IMR-90 (cell line): ENCODE results near the gene DHX57. TPM values are rescaled to one million over a fixed set of nuclear protein-coding genes. Genes with fewer than 3 reads are reported as not detected.
A peak's percentile ranks its signal among the peaks of the same experiment; 100 is the strongest.
"Not testable (repeated sequence)": the region's sequence is repeated elsewhere in the genome, so short reads cannot be mapped to it uniquely, and the experiment has no call there.

Source experiments
- ATAC-seq: fragments of 200-7000 bp; cut with Tn5 transposase; 2 replicates; pipeline ENCODE4 v1.9.1; 2020; ENCODE audit warnings: low read depth, mild to moderate bottlenecking, moderate library complexity
- BruUV-seq: library from RNA; stranded (reverse); fragments of 400-500 nt; replicated peaks from 2 replicates; lab custom pipeline; 2021; lab: Mats Ljungman, UMichigan
- CTCF ChIA-PET: fragments of 300-600 bp; formaldehyde crosslinking; extraction: SDS; loops from one replicate; lab custom pipeline; 2021; ENCODE audit warnings: antibody characterized with exemption; lab: Yijun Ruan, JAX
- POLR2A ChIA-PET: fragments of 300-600 bp; sonication (Branson Sonifier 250); formaldehyde crosslinking; loops from one replicate; lab custom pipeline; 2022; ENCODE audit warnings: antibody characterized with exemption; ENCODE audit not compliant: unreplicated experiment; lab: Charles Lee
- DNase-seq: peaks from one replicate; pipeline ENCODE4 v3.0.0; 2013
- H2AFZ ChIP-seq: replicated peaks from 2 replicates; pipeline ENCODE3; 2013; ENCODE audit warnings: low read length, mild to moderate bottlenecking; ENCODE audit not compliant: poor library complexity
- H2AK5ac ChIP-seq: 2 replicates; pipeline ENCODE4 v1.6.1; 2013; ENCODE audit warnings: low read depth, low read length, inconsistent platforms
- H2AK9ac ChIP-seq: replicated peaks from 2 replicates; pipeline ENCODE3; 2013; ENCODE audit warnings: mild to moderate bottlenecking, low read depth, low read length, moderate library complexity; ENCODE audit not compliant: poor library complexity
- H2BK120ac ChIP-seq: 2 replicates; pipeline ENCODE4 v1.6.1; 2013; ENCODE audit warnings: low read depth, low read length, inconsistent platforms
- H2BK15ac ChIP-seq: 3 replicates; pipeline ENCODE4 v1.6.1; 2013; ENCODE audit warnings: low read depth, low read length, inconsistent platforms
- H2BK20ac ChIP-seq: 2 replicates; pipeline ENCODE4 v1.6.1; 2013; ENCODE audit warnings: low read depth, mild to moderate bottlenecking, inconsistent platforms, low read length, moderate library complexity
- H2BK5ac ChIP-seq: 2 replicates; pipeline ENCODE4 v1.6.1; 2013; ENCODE audit warnings: mild to moderate bottlenecking, low read depth, low read length, inconsistent platforms; ENCODE audit not compliant: poor library complexity, severe bottlenecking
- H3K14ac ChIP-seq: replicated peaks from 2 replicates; pipeline ENCODE4 v1.6.1; 2013; ENCODE audit warnings: low read depth, low read length, inconsistent platforms
- H3K18ac ChIP-seq: 2 replicates; pipeline ENCODE4 v1.6.1; 2013; ENCODE audit warnings: low read depth, low read length, control low read depth
- H3K23ac ChIP-seq: 2 replicates; pipeline ENCODE4 v1.6.1; 2013; ENCODE audit warnings: low read depth, low read length, inconsistent platforms
- H3K27ac ChIP-seq: 2 replicates; pipeline ENCODE4 v1.5.1; 2013; ENCODE audit warnings: mild to moderate bottlenecking, control low read depth, low read length; ENCODE audit not compliant: insufficient read depth
- H3K27me3 ChIP-seq: 2 replicates; pipeline ENCODE4 v1.6.1; 2013; ENCODE audit warnings: low read length; ENCODE audit not compliant: control insufficient read depth, insufficient read depth
- H3K36me3 ChIP-seq: 2 replicates; pipeline ENCODE4 v1.6.1; 2013; ENCODE audit warnings: low read length, mixed read lengths; ENCODE audit not compliant: control insufficient read depth, insufficient read depth
- H3K4ac ChIP-seq: 2 replicates; pipeline ENCODE4 v1.6.1; 2013; ENCODE audit warnings: low read depth, low read length, inconsistent platforms
- H3K4me1 ChIP-seq: 2 replicates; pipeline ENCODE4 v1.6.1; 2013; ENCODE audit warnings: low read length, mixed read lengths; ENCODE audit not compliant: control insufficient read depth, insufficient read depth
- H3K4me2 ChIP-seq: 2 replicates; pipeline ENCODE4 v1.6.1; 2013; ENCODE audit warnings: low read depth, mild to moderate bottlenecking, control low read depth, low read length, moderate library complexity
- H3K4me3 ChIP-seq: 2 replicates; pipeline ENCODE4 v1.5.1; 2013; ENCODE audit warnings: low read depth, mild to moderate bottlenecking, control low read depth, low read length, moderate library complexity; ENCODE audit not compliant: insufficient read depth
- H3K56ac ChIP-seq: 2 replicates; pipeline ENCODE4 v1.6.1; 2013; ENCODE audit warnings: low read length, inconsistent platforms; ENCODE audit not compliant: insufficient read depth; ENCODE audit errors: extremely low read depth
- H3K79me1 ChIP-seq, 2 experiments: 2 replicates each; pipeline ENCODE4 v1.6.1; 2013; ENCODE audit warnings: low read length in 2 of 2, inconsistent platforms in 1 of 2, low read depth in 1 of 2
- H3K9ac ChIP-seq: 2 replicates; pipeline ENCODE4 v1.6.1; 2013; ENCODE audit warnings: low read depth, low read length, control low read depth
- H3K9me1 ChIP-seq: 2 replicates; pipeline ENCODE4 v1.6.1; 2013; ENCODE audit warnings: low read length, inconsistent platforms; ENCODE audit not compliant: insufficient read depth
- H3K9me3 ChIP-seq: 2 replicates; pipeline ENCODE4 v1.6.1; 2013; ENCODE audit warnings: low read length; ENCODE audit not compliant: control insufficient read depth, insufficient read depth
- H4K20me1 ChIP-seq: 2 replicates; pipeline ENCODE4 v1.6.1; 2013; ENCODE audit warnings: low read length, inconsistent platforms; ENCODE audit not compliant: insufficient read depth
- H4K5ac ChIP-seq: 2 replicates; pipeline ENCODE4 v1.6.1; 2013; ENCODE audit warnings: mild to moderate bottlenecking, low read depth, low read length, control low read depth
- H4K8ac ChIP-seq, 2 experiments: 2 replicates each; pipeline ENCODE4 v1.6.1; 2013; ENCODE audit warnings: low read depth in 2 of 2, low read length in 2 of 2, control low read depth in 1 of 2, inconsistent platforms in 1 of 2
- H4K91ac ChIP-seq: 2 replicates; pipeline ENCODE4 v1.6.1; 2013; ENCODE audit warnings: low read depth, low read length, inconsistent platforms; ENCODE audit not compliant: insufficient read depth
- MAFK ChIP-seq: IDR thresholded peaks from 2 replicates; pipeline ENCODE4 v1.6.1; 2012; ENCODE audit warnings: low read depth, low read length, improper control_type of control experiment
- WGBS, 2 experiments: methylation state at CpG; one replicate each; pipeline versions ENCODE4 v1.1.5 to v1.1.7; 2013; ENCODE audit warnings: missing lambda C conversion rate in 2 of 2; ENCODE audit not compliant: insufficient read length in 1 of 2; ENCODE audit errors: extremely low coverage in 2 of 2; 5-methylcytosine and 5-hydroxymethylcytosine counted together
- dilution Hi-C: fragments of 300-500 bp; cut with HindIII; formaldehyde crosslinking; loops from one replicate; pipeline ENCODE4 v1.14.3; 2018; ENCODE audit warnings: low sequenced_read_pairs; ENCODE audit not compliant: unreplicated experiment
- in situ Hi-C: fragments of 300-500 bp; cut with MboI; formaldehyde crosslinking; loops from 3 replicates; pipeline ENCODE4 v1.14.3; 2019; ENCODE audit warnings: low sequenced_read_pairs, inconsistent platforms, mixed read lengths
- intact Hi-C: fragments of 100-400 bp; cut with micrococcal nuclease; formaldehyde crosslinking; loops from 2 replicates; pipeline ENCODE4 v1.10.0; 2022
- polyA plus RNA-seq, 3 experiments: library from polyadenylated mRNA; depleted of rRNA; stranded (reverse); fragments of >200 nt; gene quantifications; 2 replicates each; pipeline ENCODE4 v1.2.3, GENCODE V29; 2012; ENCODE audit warnings: low replicate concordance in 1 of 3
- total RNA-seq: library from RNA; depleted of rRNA; stranded (reverse); fragments of >200 nt; gene quantifications from 2 replicates; pipeline ENCODE4 v1.2.3, GENCODE V29; 2012

DHX57 gene
- total and polyA plus RNA-seq, 2 of the 4 experiments (the other 2 are of a cell fraction): 9.5 to 24.4 TPM

GRCh38 chr2:38797250-38797676, 78.5 kb downstream of the DHX57 start:
- Histone ChIP-seq H3K9me1 (0 out of 2 replicates have a peak, but pooled peaks cover 4% of the 10 kb centered on the region), H2BK15ac (no peak overlapping the region), H3K23ac (no peak overlapping the region), H2AK9ac (no peak overlapping the region), H3K56ac (no peak overlapping the region), H4K91ac (no peak overlapping the region), H3K9me3 (no peaks in the 10 kb centered on the region), H2AK5ac (no peak overlapping the region), H2BK5ac (no peak overlapping the region), H3K27ac (no peak overlapping the region), H3K4ac (no peak overlapping the region), H4K20me1 (no peaks in the 10 kb centered on the region), H3K4me1 (no peaks in the 10 kb centered on the region), H2AFZ (no peak overlapping the region), H3K18ac (no peak overlapping the region), H3K4me3 (no peak overlapping the region), H4K5ac (no peak overlapping the region), H3K27me3 (no peaks in the 10 kb centered on the region), H2BK120ac (no peak overlapping the region), H3K36me3 (peaks cover 9% of the 10 kb centered on the region), H3K9ac (no peak overlapping the region), H3K4me2 (no peak overlapping the region), H2BK20ac (no peak overlapping the region), H4K8ac (no peak overlapping the region), H3K14ac (no peak overlapping the region), H3K79me1 (no peaks in the 10 kb centered on the region)
- in situ Hi-C loops (no loop called here), intact Hi-C loops (no loop called here), dilution Hi-C loops (no loop called here)
- TF ChIP-seq MAFK: no peak
- ChIA-PET CTCF (no interaction called here), POLR2A (no interaction called here)
- no CpG with 5 or more reads among the region's 10 CpGs for WGBS, 2 experiments
- DNase-seq (peak; percentile 31), ATAC-seq (peak; percentile 64)
- BruUV-seq: no TSS peak

DNA sequence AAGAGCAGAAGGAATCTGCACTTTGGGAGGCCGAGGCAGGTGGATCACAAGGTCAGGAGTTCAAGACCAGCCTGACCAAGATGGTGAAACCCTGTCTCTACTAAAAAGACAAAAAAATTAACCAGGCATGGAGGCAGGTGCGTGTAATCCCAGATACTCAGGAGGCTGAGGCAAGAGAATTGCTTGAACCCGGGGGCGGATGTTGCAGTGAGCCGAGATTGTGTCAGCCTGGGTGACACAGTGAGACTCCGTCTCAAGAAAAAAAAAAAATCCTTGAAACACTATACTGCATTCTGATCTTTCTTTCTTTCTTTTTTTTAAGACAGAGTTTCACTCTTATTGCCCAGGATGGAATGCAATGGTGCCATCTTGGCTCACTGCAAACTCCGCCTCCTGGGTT, 80.7 kb downstream of the DHX57 start:
- H3K9me3 ChIP-seq, BruUV-seq, H4K20me1 ChIP-seq, H3K23ac ChIP-seq, POLR2A ChIA-PET, H2BK120ac ChIP-seq, H3K9me1 ChIP-seq, DNase-seq, ATAC-seq, H2AK9ac ChIP-seq, H3K9ac ChIP-seq, H3K4me3 ChIP-seq, H4K5ac ChIP-seq, H3K79me1 ChIP-seq, in situ Hi-C loops, CTCF ChIA-PET, H3K56ac ChIP-seq, H4K8ac ChIP-seq, H2BK15ac ChIP-seq, H2AFZ ChIP-seq, H3K27me3 ChIP-seq, H3K36me3 ChIP-seq, intact Hi-C loops, H4K91ac ChIP-seq, dilution Hi-C loops, H2BK5ac ChIP-seq, H3K4me2 ChIP-seq, H3K27ac ChIP-seq, H3K14ac ChIP-seq, H3K4ac ChIP-seq, H2AK5ac ChIP-seq, H2BK20ac ChIP-seq, H3K18ac ChIP-seq, H3K4me1 ChIP-seq: not testable (repeated sequence)
- WGBS, 2 experiments: 100% methylated on average over 3 of the region's 7 CpGs; no CpG with 5 or more reads in 1 of the 2 experiments
